NCI-H748 (cell line): ENCODE data around the gene PCED1B.
A peak's percentile ranks its signal among the peaks of the same experiment; 100 is the strongest.

ENCODE experiments used
- DNase-seq: peaks from one replicate; lab custom pipeline; 2025; ENCODE audit not compliant: unreplicated experiment; lab: John Stamatoyannopoulos, UW

The PCED1B gene

DNA sequence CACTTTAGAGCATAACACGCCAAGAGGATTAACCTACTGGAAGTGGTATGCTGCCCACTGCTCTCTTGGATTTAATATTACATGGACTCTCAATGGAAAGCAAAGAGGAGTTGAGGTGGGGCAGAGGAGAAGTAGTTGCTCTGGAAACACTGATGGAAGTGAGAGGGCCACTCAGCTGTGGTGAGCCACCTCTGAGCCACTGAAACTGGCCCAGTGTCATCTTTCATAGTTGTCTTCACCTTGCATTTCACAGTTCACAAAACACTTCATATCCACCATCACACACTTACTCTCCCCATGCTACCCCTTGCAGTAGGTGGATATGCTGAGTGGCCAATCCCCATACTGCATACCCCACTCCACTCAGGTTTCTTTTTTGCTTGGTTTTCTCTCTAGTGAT lies 12.2 kb upstream of the PCED1B start:
- no peak for DNase-seq

DNA sequence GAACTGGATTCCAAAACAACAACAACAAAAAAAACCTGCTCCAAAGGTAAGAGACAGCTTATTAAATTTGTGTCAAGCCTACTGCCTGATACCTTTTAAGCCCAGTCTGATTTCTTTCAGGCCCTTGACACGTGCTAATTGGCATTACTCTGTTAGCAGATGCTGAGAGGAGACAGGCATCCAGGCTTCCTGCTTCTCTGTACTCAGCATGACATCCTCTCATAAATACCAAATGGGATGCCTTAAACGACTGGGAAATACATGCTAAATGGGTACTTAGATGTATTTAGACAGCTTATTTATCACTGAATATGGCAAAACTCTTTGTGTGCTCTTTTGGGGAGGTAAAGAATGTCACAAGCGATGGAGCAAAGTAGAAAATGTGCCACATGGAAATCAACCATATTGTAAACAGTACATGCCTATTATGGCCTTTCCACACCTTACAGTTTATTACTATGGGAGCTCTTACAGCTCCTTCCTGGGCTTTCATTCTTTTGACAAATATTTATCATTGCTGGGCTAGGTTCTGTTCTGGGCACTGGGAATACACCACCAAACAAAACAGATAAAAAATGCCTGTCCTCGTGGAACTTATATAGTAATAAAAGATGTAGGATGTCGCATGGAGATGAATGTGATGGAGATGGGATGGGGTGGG lies 11.5 kb upstream of the PCED1B start:
- peak; percentile 27 for DNase-seq

DNA sequence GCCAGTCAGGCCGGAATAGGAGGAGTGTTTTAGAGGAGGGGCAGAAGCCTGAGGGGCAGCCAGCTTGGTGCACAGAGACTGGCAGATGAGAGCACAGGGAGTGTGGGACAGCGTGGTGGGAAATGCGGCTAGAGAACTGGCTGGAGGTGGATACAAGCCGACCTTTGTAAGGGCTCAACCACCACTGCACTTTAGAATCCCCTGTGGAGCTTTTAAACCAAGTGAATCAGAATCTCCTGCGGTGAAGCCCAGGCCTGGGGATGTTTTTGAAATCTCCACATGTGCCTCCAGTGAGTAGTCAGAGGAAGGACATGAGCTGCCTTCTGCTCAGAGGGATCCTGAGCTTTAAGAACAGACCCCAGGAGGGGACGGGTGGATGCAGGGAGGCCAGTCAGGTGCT lies 10.9 kb upstream of the PCED1B start:
- no peak for DNase-seq

DNA sequence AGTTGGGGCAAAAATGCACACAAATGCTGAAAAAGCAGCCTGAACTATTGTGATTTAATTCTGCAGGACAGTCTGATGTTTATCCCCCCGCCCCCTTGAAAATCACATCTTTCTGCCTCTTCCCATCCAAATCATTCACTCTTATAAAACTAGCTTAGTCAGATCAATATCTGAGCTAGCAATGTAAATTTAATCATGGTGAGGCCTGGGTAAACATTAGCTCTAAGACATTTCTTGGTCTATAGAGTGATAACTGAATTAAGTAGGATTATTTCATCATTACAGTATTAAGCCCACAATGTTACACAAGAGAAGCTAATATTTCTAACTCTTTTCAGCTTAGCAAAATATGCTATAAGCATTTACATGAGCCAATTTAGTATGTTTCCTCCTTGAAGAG lies 9.1 kb upstream of the PCED1B start:
- DNase-seq, result no peak

DNA sequence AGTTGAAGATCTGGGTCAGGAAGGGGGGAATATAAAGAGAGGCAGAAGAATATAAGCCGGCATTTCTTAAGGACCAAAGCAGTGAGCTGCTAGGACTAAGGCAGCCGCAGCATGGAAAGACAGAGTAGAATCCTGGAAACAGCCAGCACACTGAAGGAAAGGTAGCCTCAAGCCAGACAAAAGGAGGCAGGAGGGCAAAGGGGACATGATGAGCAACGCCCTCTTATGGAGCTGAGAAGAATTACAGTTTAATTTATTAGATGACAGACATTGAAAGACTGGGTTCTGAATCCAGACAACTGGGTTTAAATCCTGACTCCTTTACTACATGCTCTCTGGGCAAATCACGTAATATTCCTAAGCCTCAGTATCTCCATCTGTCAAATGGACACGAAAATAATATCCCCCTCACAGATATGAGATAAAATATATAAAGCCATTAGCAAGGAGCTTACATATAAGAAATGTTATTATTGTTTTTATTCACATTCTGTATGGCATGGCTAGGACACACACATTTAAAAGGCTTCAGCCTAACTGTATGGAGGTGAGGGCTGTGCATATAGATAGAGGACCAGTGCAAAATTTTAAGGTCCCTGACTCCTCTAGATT lies 8.1 kb upstream of the PCED1B start:
- peak; percentile 48 for DNase-seq

DNA sequence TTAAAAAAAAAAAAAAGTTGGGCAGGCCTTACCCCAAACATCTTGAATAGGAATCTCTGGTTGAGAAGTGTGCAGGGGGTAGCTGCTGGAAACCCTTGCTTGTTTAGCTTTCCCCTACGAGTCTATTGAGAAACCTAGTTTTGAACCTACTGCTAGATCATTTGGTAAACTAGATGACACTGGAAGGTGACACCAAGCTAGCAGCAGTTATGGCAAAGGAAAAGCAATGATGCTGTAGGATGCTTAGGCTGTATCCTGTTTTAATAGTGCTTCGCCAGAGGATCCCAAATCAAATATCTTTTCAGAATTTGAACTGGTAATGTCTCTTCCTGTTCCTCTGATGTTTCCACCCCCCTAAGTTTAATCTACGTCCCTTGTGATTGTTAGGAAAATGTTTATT lies 5.5 kb upstream of the PCED1B start:
- DNase-seq, result no peak

DNA sequence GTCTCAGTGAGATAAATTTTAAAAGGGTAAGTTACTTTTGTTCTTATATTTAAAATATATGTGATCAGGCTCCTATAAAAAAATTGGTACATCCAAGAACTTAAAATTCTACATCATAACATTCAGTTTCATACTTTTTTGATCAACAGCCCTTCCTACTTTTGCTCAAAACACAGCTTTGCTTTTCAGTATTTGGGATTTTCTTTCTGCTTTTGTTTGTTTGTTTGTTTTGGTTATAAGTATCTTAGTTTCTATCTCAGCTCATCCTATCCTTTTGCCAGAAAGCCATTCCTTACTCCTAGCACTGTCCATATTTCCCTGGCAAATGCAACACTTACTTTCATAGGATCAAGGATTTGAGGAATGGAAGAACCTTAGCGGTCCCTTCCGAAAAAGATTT lies 4.7 kb upstream of the PCED1B start:
- DNase-seq, result no peak

DNA sequence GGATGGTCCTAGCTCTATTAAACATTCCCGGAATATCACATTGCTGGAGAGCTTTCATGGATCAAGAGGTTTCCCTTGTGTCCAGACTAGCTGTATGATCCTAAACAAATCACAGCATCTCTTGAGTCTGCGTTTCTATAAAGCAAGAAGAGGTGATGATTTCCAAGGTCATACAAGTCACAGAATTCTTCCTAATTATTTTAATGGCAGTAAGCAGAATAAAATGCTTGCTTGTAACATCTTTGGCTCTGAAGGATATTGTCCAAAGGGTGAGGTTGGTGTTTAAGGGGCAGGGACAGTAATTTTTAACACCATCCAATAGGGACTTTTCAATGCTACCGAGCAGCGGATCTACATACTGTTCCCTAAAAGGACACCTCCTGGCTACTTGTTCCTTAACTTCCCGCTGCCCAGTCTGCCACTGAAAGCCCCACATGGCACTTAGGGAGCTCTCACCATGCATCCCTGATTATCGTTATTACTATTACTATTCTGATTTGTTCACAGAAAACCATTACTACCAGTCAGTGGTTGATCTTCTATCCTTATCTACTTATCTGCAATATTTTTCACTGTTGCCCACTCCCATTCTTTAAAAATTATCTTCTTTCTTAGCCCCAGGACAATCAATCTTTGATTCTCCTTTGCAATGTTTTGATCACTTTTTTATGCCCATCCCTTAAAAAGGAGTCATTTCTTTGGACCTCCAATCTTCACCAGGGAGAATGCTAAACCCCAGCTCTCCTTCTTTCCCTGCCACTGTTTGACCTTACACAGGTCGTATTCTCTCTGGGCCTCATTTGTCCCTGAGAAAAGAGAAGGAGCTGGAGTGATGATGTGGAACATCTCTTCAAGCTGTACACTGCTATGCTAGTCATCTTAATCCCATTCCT lies 4.0 kb upstream of the PCED1B start:
- DNase-seq, result no peak

DNA sequence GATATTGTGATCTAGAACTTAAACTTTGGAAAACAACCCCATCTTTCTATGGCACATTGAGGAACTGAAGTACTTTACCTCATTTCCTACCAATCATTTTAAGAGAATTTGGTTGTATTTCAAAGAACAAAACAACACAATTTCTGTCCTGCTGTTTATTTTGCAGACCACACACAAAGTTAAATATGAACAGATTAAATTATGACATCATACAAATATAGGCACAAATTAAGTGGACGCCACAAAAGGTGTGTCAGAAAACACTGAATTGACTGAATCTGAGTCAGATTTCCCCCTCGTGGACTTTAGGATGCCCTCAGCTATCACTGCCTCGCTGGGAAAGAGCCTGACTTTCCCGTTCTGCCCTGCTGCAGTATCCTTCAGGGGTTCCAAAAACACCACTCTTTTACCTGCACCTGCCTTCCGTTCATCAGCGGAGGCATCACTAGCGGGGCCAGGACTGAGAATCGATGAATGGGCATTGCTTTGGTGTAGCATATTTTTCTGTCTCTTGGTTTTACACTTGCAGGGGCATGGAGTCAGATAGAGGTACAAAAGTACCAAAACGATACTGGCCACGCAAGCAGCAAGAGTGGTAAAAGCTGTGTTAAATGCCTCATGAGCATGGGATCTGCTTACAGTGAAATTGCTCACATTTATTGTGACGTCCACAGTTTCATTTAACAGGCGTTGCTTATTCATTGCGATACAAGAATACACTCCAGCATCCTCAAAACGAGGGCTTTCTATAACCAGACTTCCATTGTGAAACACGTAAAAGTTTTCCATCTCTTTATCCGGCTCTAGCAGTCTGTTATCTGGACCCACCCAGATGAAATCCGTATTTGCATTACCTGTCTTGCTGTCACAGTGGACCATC lies 2.0 kb upstream of the PCED1B start:
- peak; percentile 33 for DNase-seq

DNA sequence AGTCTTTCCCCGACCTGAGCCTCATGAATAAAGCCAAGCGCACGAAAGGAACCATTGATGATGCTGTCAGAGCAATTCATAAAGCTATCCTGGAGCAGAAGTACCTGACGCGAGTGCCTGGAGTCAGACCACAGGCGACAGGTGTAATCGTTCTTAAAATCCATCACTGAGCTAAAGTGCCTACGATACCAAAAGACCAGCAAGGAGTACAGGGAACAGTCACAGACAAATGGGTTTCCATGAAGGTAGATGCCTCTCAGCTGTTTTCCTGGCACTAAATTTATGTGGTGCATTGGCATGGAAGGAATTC lies 1.4 kb upstream of the PCED1B start:
- peak; percentile 34 for DNase-seq

DNA sequence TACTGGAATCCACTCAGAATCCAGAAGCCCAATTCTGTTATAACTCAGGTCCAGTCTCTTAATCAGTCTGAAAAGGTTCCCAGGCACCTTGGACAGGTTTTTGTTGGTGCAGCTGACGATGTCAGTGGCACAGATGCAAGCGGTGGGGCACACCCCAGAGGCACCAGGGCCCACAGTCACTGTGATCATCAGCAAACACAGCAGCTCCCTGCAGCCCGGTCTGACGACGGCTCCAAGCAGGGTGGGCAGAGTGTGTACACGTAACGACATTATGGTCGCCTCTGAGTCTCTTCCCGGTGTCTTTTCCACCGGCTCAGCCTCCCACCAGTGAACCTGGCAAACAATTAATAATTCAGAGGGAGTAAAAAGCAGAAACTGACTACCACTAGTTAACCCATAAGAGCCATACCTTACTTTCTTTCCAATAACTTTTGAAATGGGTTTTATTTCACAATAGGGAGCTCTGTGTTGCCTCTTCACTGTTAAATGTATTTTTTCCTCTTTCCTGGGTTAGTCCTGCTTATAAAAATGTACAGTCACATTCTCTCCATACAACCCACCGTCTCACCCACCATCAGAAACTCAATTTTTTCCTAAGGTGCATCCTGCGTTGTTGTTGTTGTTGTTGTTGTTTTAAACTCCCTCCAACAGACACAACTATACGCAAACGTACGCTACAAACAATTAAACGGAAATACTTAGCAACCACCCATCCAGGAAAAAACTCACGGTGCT lies 521 bp upstream of the PCED1B start:
- peak; percentile 79 for DNase-seq

DNA sequence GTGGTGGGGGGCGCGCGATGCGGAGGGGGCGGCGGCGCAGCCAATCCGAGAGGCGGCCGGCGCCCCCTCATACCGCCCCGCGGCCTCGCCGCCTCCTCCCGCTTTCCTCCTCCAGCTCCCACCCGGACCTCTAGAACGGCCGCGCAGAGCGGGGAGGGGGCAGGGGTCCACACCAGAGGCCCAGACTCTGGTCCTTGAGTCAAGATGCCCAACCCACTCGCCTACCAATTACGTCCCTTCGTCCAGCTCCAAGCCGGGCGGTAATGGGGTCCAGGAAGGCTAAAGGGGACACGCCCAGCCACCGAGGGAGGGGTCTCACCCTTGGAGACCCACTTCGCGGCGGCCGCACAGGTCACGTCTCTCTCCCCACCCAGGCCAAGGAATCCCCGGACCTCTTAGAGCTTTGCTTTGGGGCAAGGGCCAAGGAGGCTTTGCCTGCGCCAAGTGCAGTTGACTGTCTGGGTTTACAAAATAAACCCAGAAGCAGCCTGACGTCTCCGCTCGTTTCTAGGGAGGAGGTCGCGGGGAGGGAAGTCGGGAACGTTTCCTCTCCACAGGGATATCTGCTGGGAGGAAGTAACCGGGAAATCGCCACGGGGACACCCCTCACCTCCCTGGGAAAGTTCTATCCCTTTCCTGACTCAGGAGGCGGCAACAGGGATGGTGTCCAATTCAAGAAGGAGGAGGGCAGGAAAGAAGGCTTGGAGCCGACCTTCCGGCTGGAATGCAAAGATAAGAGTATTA lies 732 bp downstream of the PCED1B start:
- peak; percentile 60 for DNase-seq

DNA sequence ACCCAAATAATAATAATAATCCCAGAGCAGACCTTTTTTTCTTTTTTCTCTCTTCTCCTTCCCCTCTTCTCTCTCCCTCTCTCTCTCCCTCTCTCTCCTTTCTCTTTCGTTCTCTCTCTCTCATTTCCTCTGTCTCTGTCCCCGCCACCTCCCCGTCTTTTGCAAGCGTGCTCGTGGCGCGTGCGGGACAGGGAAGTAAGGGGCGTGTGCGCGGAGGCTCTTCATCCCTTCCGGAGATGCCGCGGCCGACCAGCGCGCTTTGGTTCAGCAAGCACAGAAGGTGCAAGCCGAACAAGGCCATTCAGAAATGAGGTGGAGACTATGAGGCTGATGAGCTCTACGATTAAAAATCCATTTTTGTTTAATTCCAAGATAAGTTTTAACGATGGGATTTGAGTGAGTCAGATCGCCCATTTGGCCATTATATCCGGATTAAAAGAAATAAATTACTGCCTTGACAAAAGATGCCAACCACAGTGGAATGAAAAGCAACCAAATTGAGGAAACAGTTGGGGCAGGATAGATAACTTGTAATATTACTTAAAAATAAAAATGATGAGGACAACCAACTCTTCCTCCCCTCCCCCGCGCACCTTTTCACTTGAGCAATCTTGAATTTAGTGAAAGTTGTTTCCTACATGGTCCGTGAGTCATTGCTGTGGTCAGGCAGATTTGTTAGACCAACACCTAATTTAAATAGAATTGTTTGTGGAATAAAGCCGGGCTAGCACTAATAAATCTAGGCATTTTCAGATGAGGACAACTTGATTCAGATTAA lies 1.5 kb downstream of the PCED1B start:
- DNase-seq, result no peak

DNA sequence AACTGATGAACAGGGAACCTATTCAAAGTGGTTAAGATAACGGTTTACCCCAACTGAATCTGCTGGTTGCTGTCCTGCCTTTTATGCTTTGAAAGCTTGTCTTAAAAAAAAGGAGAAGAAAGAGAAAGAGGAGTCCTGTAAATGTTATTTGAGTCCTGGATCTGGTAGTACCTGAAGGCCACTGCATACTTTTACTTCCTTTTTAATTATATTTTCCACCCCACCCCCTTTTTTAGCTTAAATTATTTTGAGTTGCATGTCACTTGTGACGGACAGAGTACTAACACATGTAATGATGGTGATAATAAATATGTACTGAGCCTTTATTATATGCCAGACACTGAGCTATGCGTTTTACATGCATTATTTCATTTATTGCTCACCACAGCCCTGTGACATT lies 2.9 kb downstream of the PCED1B start:
- no peak for DNase-seq

DNA sequence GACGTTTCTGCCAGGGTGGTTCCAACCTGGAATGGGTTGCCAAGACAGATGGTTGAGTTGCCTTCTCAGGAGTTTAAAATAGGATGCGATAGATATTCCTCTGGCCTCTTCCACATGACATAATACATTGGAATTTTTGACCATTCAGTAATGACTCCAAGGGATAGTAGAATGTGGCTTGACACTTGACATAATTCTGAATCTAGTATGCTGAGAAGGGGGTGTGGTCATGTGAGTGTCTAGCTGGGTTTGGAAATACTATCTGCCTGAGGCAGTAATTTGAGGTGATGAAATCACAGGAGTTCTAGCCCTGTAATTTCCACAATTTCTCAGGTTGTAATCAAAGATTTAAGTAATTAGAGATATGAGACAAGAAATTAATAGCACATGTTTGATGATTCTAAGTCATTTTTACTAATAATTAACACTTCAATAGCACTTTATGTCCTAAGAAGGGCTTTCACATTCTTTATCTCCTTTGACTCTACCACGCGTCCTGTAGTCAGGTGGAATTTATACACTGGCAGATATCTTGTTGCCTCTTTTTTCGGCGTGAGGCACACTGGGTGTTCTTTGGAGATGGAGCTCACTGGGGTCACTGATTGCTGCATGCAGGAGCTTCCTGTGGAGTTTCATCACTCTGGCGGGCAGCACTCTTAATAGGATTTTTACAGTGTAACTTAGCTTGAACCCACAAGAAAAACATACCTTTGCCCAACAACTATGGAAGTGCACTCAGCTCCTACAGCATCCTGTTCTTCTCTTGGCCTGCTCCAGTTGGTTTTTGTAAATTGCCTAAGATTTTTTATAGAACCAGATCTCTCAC lies 3.6 kb downstream of the PCED1B start:
- peak; percentile 26 for DNase-seq

DNA sequence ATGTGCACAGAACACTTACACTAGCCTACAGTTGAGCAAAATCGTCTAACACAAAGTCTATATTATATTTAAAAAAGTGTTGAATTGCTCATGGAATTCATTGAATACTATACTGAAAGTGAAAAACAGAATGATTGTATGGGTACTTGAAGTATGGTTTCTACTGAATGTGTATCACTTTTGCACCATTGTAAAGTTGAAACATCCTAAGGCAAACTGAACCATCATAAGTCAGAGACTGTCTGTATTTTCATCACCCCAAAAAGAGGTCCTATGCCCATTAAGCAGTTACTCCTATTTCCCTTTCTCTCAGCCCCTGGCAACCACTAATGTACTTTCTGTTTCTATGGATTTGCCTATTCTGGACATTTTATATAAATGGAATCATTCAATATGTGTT lies 4.8 kb downstream of the PCED1B start:
- no peak for DNase-seq

DNA sequence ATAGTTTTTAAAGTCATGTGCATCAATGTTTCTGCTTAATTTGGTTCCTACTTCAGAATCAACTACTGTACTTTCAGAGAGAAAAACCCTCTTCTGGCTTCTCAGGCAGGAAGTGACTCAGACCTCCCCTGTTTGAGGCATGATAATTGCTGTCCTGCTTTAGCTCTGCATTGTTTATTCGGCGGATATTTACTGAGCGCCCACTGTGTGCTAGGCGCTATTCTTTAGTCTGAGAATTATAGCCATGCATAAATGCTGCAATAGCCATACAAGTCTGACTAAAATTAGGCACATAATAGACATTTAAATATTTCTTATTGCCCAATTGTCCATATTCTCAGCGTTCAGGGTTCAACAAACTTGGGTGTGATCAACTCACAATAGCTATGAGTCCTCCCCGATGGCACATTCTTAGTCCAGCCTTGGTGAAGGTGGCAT lies 6.4 kb downstream of the PCED1B start:
- peak; percentile 92 for DNase-seq

DNA sequence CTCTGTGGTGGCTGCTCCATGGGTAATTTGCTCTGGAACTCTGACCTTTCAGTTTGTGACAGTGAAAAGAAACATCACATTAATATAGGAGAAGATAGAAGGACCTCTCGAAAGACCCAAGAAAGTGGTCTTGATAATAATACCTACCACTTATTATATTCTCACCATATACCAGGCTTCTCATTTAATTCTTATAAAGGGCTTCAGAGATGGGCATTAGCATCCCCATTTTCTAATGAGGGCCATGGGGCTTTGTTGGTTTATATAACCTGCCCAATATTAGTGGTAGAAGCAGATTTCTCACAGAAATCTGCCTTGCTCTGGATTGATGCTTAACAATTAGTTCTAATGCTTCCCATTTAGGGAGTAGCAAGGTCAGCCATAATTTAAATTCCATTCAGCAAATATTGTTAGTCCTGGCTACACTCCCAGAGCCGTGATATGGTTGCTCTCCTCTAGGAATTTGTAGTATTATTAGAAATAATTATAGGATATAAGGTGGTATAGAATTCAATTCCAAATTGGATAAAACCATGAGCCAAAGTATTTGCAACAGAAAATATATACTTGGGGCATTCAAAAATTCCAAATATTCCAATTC lies 7.8 kb downstream of the PCED1B start:
- DNase-seq, result peak; percentile 87
